GDM1 (cell line): ENCODE data around the gene SLC31A2.

ENCODE experiments used
- DNase-seq: peaks from one replicate; lab custom pipeline; 2025; lab: John Stamatoyannopoulos, UW

Gene SLC31A2

GRCh38 chr9:113151696-113152630, 1.2 kb downstream of the SLC31A2 start:
- DNase-seq = no peak

GRCh38 chr9:113152699-113153098, 1.9 kb downstream of the SLC31A2 start:
- no peak for DNase-seq

- DNase-seq = no peak
Observed at GRCh38 chr9:113153599-113153998, 2.8 kb downstream of the SLC31A2 start.

GRCh38 chr9:113154471-113154870, 3.7 kb downstream of the SLC31A2 start:
- no peak for DNase-seq

GRCh38 chr9:113154946-113155345, 4.1 kb downstream of the SLC31A2 start:
- DNase-seq = no peak

- DNase-seq = peak; percentile 81
Observed at GRCh38 chr9:113155911-113156588, 5.2 kb downstream of the SLC31A2 start.

GRCh38 chr9:113156880-113157279, 6.1 kb downstream of the SLC31A2 start:
- no peak for DNase-seq

GRCh38 chr9:113158446-113158845, 7.6 kb downstream of the SLC31A2 start:
- no peak for DNase-seq

- no peak for DNase-seq
Observed at GRCh38 chr9:113160571-113160970, 9.8 kb downstream of the SLC31A2 start.

- DNase-seq = no peak
Observed at GRCh38 chr9:113163001-113163400, 12.2 kb downstream of the SLC31A2 start.

GRCh38 chr9:113164536-113165300, 13.9 kb downstream of the SLC31A2 start:
- DNase-seq = no peak

- DNase-seq = no peak
Observed at GRCh38 chr9:113166039-113166438, 15.2 kb downstream of the SLC31A2 start.

- no peak for DNase-seq
Observed at GRCh38 chr9:113168809-113169208, 18.0 kb downstream of the SLC31A2 start.

GRCh38 chr9:113173341-113173740, 22.5 kb downstream of the SLC31A2 start:
- DNase-seq = no peak

- DNase-seq = no peak
Observed at GRCh38 chr9:113176803-113177202, 26.0 kb downstream of the SLC31A2 start.

- no peak for DNase-seq
Observed at GRCh38 chr9:113177251-113177650, 26.4 kb downstream of the SLC31A2 start.

GRCh38 chr9:113178087-113178486, 27.3 kb downstream of the SLC31A2 start:
- DNase-seq = no peak

- no peak for DNase-seq
Observed at GRCh38 chr9:113179839-113180238, 29.0 kb downstream of the SLC31A2 start.

- DNase-seq = no peak
Observed at GRCh38 chr9:113181165-113181564, 30.4 kb downstream of the SLC31A2 start.

GRCh38 chr9:113183956-113184488, 33.2 kb downstream of the SLC31A2 start:
- DNase-seq = no peak

- DNase-seq = no peak
Observed at GRCh38 chr9:113184539-113184938, 33.7 kb downstream of the SLC31A2 start.

- no peak for DNase-seq
Observed at GRCh38 chr9:113185271-113185670, 34.5 kb downstream of the SLC31A2 start.
